ENCODE data around the gene POLD3.

POLD3 gene

GRCh38 chr11:74691755-74692154 lies 99.4 kb downstream of the POLD3 start:
- peak; percentile 12 for DNase-seq (ENCODE audit: low spot score)

Data from kidney tubule cell (primary cell).